G401.6 (cell line): ENCODE measurements around the gene AQP12B.

Experiments
- FAIRE-seq: peaks from 2 replicates; lab custom pipeline; 2012; peaks lifted over from hg19 to GRCh38; lab: Jason Lieb, UNC

Gene AQP12B

DNA sequence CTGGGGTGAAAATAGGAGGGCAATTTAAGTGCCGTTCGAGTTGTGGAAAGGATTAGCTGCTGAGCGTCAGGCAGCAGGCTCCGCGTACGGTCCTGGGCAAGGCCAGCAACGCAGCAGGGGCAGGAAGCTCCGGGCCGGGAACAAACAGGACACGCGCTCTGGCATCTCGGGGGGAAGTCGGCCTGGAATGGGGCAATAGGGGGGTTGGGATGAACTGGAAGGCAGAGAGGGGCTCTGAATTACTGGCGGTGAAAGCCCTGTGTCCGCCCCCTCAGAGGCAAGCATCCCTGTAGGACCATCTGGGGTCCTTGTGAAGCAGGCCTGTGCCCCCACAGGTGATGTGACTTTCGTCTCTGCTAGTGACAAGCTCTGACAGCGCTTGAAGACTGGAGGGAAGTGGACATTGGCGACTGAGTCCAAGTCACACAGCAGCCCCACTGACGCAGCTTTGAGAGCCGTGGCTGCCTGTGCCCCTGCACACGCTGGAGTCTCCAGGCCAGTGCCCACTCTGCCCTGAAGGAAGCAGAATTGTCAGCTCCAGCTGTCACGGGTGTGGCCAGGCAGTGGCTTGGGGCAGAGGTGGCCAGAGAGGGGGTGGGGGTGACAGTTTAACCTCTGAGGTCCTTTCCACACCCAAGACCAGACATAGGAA is 35.1 kb downstream of the AQP12B start:
- no peak for FAIRE-seq

DNA sequence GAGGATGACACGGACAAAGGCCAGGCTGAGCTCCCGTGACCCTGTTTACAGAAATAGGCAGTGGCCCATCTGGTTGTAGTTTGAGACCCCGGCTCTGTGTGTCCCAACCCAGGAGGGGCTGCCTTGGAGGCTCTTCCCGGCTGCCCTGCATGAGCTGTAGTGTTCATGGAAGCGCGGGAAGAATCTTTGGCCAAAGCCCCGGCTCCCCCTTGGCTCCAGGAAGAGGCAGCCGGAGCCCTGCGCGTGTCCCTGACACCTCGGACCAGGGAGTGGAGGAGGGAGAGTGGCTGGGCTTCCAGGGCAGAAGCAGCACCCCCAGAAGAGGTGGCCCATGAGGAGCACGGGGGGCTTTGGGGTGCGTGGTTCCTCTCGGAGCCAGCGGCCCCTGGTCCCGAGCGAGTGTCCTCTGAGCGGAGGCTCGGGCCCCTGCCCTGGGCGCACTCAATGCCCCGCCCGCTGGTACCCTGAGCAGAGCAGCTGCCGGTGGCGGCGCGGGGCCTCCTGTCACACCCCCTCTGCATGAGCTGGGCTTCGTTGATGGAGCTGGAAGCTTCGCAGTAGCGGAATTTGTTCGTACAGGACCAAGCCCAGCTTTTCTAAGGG is 35.7 kb downstream of the AQP12B start:
- FAIRE-seq = no peak

DNA sequence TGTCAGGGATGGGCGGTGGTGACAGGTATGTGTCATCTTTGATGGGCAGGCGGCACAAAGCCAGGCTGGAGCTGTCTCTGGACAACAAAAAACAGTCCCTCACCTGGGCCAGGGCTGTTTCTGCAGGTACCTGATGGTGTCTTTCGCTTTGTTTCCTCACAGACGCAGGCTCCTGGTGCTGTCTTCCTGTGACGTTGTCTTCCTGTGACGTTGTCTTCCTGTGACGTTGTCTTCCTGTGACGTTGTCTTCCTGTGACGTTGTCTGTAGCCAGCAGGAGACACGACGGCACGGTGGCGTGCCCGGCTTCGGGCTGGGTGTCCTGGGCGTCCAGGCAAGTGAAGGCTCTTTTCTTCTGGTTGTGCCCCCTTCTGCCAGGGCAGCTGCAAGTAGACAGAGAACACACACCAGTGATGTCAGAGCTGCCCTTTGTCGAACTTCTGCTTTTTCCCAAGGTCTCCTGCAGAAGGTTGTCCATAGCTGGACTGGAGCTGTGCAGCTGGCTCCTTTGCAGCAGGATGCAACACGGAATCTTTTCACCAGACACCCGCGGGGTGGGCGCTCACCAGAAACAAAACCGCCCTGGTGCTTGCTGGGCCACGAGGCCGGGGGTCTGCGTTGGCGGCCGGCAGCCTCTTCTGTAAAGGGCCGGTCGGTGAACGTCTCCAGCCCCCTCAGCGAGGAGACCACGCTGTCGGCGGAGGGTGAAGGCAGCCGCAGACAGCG is 36.3 kb downstream of the AQP12B start:
- no peak for FAIRE-seq

DNA sequence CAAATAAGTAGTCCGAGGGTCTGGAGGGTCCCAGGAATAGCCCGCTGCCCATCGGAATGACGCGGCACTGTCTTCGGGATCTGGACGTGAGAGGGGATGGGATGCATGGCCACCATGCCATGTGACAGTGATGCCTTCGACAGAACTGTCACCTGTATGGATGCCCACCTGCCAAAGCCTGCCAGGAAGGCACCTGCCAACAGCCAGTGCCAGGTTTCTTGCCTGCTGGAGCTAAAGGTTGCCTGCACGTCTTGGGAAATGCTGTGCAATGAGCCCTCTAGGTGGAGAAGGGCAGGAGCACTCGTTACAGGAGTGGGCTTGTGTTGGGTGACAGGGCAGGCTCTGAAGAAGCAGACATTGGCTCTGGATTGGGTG is 36.9 kb downstream of the AQP12B start:
- no peak for FAIRE-seq

DNA sequence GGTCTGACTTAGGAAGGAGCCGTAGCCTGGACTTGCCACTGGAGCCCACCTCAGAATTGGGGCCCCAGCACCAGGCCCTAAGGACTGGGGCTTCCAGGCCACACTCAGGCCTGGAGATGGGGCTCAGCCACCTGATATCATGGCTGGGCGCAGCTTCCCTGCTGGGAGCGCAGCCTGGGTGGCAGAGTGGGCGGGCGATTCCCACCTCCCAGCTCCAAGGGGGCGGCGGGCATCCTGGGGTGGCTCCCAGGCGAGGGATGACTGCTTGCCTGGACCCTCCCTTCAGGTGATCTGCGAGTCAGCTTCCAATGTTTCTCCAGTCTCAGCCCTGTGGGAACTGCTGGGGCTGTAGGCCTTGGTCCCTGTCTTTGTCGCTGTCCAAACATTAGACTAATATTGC is 37.3 kb downstream of the AQP12B start:
- no peak for FAIRE-seq

DNA sequence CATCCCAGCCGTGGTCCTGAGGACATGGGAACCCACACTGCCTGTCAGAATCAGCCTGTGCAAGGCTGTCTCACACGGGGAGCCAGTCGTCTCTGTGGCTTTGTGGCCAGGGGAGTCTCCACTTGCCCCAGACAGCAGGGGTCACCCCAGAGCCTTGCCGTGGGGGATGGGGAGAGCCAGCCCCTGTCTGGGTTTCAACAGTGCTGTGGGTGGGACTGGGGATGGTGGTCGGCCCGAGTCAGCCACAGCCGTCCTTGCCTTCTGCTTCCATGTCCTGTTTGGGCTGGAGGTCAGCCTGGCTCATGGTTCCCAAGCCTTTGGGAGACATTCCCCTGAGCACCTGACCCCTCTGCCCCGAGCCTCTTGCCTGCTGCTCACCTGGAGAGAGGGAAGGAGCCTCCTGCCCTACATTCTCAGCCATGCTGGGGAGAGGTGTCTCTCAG is 37.8 kb downstream of the AQP12B start:
- FAIRE-seq = no peak

DNA sequence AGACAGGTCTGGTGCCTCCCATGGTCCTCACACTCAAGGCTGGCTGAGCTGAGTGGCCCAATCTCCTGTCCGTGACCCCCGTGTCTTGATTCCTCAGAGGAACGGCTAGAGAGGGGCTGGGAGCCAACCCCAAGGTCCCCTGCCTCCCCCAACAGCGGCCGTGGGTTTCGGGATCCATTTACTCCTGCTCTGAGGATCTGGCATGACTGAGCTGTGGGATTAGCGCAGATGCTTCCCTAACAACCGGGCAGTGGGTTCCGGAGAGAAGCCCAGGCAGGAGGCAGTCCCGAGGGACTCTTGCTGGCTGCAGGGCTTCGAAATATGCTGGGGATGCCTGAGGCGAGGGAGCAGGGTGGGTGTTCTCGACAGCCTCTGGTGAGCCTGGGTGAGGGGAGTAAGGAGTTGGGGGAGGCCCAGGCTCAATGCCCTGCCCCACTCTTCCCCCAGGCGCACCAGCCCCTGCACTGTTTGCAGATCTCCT is 38.5 kb downstream of the AQP12B start:
- no peak for FAIRE-seq

DNA sequence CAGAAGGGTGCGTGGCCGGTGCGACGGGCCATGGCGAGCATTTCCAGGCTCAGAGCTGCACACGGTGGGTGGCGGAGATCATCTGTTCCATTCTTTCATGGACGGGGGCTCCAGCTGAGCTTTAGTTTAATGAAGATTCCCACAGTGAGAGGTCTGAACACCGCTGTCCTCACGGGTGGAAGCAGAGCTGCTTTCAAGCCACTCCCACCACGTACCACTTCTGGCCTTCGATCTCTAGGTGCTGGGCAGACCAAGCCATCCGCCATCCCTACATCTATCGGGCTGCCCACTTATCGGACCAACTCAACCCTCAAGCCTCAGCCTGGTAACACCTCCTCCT is 38.9 kb downstream of the AQP12B start:
- FAIRE-seq = no peak

DNA sequence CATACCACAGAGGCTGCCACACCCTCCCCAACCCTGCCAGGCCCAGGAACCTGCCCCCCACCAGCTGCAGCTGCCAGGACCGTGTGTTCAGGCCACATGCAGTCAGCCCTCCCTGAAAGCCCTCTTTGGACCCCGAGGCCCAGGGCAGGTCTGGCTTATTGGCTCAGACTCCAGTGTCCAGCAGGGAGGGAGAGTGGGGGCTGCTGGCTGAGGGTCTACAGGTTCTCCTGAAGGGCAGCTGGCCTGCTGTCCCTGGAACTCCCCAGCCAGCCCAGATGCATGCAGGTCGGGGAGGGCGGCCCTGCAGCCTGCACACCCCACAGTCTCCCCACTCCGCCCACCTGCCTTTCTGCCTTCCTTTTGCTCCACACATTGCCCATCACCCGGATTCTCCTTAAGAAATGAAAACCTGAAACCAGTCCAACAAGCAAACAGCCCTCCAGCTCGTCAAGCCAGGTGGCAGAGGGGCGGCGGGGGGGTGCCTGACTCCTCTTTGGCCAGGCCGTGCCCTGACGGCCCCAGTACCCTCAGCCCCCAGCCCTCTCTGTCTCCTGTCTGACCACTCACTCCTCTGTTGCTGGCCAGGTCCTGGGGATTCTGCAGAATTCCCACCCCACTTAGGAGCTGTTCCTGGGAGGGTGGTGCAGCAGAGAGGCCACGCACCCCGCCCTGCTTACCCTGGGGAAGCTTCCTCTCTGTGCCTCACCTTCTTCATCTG is 39.4 kb downstream of the AQP12B start:
- FAIRE-seq = no peak

DNA sequence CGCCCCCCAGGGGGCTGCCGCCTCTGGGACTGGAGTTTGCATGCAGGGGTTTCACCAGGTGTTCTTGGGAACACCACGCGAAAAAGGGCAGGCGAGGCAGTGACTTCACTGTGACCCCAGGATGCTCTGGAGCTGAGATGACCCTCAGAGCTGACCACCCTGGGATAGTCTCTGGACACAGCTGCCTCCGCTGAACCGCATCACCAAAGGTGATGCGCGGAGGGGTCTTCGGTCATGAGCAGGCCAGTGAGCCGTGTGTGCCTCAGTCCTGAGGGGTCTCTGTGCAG is 39.9 kb downstream of the AQP12B start:
- FAIRE-seq = no peak

DNA sequence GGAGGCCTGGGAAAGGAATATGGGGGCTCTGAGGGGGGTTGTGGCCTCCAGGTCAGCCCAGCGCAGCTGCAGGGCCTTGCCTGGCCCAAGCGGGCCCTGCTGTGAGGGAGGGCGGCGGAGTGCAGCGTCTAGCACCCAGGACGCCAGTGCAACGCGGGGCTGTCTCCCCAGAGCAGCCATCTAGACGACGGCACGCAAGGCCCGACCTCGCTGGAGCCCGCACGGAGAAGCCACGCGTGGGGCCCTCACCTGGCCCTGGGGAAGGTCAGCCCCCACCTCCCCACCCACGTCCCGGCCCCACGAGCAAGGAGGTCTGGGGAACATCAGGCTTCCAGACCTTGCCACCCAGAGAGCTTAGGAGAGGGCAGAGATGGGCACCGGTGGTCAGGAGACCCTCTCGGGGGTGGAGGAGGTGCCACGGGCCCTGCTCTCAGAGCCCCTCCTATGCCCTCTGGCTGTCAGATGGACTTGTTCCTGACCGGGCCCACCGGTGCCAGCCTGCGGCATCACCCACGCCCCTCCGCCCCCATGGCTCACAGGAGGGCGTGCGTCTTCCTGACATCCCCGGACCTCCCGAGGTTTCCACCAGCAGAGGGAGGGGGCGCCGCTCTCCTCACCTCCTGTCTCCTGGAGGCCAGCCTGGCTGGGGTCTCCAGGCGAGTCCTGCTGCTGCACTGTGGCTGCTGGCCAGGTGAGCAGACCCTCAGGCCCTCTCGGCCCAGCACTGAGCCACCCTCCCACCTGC is 40.5 kb downstream of the AQP12B start:
- no peak for FAIRE-seq

DNA sequence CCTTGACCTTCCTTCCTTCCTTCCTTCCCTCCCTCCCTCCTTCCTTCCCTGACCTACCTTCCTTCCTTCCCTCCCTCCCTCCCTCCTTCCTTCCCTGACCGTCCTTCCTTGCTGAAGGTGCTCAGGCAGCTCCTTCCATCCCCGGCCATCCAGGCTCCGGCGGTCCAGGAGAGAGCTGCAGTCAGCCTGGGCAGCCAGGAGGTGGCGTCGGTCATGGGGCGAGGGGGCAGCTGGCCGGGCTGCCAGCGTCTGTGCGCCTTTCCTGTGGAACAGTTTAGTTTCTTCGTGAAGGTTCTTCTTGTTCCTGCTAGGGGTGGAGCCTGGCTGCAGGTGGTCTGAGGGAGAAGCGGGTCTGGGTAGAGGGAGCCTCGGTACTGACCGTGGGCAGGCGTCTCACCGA is 41.7 kb downstream of the AQP12B start:
- FAIRE-seq = no peak

DNA sequence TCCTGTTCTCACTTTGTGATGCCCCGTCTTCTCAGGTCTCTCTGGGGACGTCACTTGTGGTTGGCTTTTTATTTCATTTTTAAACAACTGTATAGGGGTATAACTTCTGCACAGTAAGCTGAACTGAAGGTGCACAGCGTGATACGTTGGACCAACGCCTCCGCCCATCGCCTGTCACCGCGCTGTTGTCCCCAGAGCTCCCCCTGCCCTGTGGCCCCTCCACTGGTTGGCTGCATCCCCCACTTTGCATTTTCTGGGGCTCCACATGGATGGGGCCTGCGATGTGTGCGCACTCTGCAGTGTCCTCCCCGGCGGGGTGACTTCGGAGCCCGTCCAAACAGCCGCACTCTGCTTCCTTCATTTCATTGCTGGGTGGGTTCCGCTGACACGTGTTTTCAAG is 43.1 kb downstream of the AQP12B start:
- no peak for FAIRE-seq

DNA sequence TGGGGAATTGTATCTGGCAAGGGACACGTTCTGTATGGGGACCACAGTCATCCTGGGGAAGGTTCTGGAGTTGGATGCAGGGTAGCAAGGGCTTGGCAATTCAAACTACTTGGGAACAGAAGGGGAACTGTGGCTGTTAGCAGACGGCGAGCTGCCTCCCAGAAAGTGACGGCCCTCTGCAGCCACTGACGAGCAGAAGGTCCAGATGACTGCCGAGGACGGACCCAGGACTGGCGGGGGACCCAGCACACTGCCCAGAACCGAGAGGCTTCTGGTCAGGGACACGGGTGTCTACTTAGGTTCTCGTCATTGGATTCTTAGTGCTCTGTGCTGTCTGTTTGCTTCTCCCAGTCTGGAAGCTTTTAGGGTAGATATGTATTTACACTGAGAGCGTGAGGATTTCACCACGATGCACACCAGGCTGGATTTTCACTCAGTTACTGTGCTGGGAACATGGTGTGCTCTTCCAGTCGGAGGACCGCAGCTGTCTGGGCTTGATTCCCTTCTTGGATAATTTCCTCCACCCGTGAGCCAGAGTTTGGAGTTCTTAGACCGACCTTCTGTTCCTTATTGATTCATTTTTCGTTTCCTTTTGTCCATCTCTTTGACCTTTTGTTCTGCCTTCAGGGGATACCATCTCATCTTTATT is 44.0 kb downstream of the AQP12B start:
- no peak for FAIRE-seq

DNA sequence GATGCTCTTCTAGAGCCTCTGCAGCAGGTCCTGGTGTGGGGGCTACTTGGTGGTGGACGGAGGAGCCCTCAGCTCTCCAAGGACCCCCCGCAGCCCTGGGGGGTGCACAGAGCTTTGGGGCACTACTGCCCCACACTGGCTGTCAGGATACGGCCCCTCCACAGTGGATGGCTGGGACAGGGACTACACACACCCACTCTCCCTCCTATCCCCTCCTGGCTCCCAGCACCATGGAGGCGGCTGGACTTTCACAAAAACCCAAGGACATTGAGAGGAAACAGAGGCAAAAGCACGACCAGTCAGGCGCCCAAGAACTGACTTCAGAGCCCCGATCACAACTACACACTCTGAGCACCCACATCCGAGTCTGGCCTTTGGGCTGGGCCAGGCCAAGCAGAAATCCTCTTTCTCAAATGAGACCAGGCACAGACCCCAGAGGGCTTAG is 44.8 kb downstream of the AQP12B start:
- FAIRE-seq = no peak

DNA sequence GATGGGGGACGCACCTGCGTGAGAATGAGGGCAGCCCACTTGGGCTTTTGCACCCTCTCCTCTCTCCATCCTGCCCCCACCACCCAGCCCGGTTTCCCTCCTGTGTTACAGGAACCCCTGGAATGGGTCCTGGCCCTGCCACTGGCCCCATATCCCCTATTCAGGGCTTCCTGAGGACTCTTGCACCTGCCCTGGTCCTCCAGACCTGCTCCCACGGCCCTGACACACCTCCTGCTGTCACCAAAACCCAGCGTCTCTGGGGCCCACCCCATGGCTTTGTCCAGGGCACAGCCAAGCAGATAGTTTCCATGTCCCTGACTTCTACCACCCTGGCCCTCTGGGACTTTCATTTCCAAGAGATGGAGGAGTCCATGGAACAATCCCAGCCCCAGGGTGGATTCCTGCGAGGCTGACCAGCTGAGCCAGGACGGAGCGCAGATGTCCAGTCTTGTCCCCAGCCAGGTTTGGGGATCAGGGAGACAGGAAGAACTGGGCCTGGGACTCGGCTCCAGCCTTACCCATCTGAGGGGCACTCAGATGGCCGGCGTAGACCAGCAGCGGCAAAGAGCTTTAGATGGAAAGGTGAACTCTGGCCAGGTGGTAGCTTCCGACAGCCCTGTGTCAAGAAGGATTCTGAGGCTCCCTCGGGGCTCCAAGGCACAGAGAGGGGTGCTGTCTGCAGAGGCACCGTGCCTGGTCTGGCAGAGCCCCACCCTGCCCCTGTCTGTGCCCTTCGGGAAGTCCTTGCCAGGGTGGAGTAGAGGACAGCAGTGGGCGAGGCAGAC is 45.4 kb downstream of the AQP12B start:
- FAIRE-seq = no peak

DNA sequence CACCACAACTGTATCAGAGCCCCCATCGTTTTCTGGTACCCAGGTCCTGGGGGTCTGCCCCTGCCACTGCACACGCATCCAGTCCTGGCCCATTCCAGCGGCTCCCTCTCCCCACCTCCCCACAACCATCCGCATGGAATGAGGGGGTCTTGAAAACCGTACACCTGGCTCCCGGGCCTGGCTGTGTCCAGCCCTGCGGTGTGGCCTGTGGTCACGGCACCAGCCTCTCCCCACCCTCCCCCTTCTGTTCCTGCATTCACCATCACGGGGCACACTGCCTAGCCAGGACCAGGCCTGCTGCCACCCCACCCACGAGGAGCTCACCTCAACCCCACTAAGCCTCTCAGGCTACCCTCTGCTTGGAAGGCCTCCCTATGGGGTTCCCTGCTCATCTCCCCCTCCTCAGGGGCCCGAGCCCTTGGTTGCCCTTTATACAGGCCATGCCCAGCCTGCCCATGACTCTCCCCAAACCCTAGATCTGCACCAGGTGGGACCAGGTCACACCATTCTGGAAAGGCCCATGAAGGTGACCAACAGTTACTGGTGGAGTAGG is 46.0 kb downstream of the AQP12B start:
- FAIRE-seq = no peak

DNA sequence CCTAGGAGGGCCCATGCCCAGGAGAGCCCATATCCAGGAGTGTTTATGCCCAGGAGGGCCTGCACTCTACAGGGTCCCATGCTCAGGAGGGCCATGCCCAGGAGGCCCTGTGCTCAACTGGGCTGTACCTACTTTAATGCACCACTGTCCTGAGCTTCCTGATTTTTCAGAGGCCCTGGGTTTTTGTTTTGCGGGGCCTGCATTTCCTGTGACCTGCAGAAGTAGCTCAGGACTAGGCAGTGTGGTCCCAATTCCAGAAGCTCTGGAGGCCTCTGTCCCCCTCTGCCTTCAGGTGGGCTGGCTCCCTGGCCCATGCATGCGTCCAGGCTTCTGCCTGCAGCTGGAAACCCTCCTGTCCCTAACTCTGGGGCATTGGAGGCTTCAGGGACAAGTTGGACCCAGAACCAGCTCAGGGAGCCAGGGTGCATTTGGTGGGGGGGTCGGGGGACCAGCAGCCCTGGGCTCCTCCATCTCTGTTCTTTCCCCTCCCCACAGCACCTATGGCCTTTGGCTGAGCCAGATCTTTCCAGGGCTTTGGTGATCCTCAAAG is 46.6 kb downstream of the AQP12B start:
- FAIRE-seq = no peak

DNA sequence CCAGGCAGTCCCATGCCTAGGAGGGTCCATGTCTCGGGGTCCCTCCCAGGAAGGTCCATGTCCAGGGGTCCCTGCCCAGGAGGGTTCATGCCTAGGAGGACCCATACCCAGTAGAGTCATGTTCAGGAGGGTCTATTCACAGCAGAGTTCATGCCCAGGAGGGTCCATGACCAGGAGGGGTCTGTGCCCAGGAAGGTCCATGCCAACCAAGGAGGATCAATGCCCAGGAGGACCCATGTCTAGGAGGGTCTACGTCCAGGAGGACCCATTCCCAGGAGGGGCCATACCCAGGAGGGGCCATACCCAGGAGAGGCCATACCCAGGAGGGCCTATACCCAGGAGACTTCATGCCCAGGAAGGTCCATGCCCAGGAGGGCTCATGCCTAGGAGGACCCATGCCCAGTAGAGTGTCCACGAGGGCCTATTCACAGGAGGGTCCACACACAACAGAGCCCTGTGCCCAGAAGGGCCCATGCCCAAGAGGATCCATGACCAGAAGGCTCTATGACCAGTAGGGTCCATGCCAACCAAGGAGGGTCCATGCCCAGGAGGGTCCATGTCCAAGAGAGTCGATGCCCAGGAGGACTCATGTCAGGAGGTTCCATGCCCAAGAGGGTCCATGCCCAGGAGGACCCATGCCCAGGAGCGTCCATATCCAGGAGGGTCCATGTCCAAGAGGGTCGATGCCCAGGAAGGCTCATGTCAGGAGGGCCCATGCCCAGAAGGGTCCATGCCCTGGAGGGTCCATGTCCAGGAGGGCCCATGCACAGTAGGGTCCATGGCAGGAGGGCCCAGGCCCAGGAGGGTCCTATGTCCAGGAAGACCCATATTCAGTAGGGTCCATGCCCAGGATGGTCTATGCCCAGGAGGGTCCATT is 47.3 kb downstream of the AQP12B start:
- FAIRE-seq = no peak

DNA sequence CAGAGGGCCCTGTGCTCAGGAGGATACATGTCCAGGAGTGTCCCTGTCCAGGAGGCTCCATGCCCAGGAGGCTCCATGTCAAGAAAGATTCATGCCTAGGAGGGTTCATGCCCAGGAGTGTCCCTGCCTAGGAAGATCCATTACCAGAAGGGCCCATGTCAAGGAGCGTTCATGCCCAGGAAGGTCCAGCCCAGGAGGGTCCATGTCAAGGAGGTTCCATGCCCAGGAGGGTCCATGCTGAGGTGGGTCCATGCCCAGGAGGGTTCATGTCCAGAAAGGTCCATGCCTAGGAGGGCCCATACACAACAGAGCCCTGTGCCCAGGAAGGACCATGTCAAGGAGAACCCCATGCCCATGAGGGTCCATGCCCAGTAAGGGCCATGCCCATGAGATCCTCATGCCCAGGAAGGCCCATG is 50.4 kb downstream of the AQP12B start:
- no peak for FAIRE-seq
